Suprapubic skin (tissue), 4 donors: Measurements from ENCODE around the gene CDC25C. TPM values are rescaled to one million over a fixed set of nuclear protein-coding genes. Genes with fewer than 3 reads are reported as not detected.
"Not testable (repeated sequence)": the region's sequence is repeated elsewhere in the genome, so short reads cannot be mapped to it uniquely, and the experiment has no call there.

Experiments
- DNase-seq, 2 donors: peaks; one replicate each; pipeline ENCODE4 v3.0.0-alpha.2; 2019; ENCODE audit warnings: low spot score in 2 of 2
- H3K27ac ChIP-seq: fragments of 200-600 bp; sonication (generic); one replicate; pipeline ENCODE4 v1.5.1; 2019
- H3K27me3 ChIP-seq: fragments of 200-600 bp; sonication (generic); one replicate; pipeline ENCODE4 v1.5.1; 2019
- H3K36me3 ChIP-seq: fragments of 200-600 bp; sonication (generic); one replicate; pipeline ENCODE4 v1.5.1; 2019
- H3K4me1 ChIP-seq: fragments of 200-600 bp; sonication (generic); one replicate; pipeline ENCODE4 v1.5.1; 2019
- H3K4me3 ChIP-seq: fragments of 200-600 bp; sonication (generic); one replicate; pipeline ENCODE4 v1.5.1; 2019; ENCODE audit warnings: mild to moderate bottlenecking
- H3K9me3 ChIP-seq: fragments of 200-600 bp; sonication (generic); one replicate; pipeline ENCODE4 v1.5.1; 2019
- EP300 ChIP-seq: sonication (generic); formaldehyde crosslinking; IDR thresholded peaks from one replicate; pipeline ENCODE4 v1.6.1; 2017; ENCODE audit warnings: antibody characterized with exemption
- POLR2A ChIP-seq, 2 donors: fragments of 450-650 bp; IDR thresholded peaks; one replicate each; pipeline ENCODE4 v1.6.1; 2017; ENCODE audit warnings: antibody characterized with exemption in 2 of 2, mild to moderate bottlenecking in 2 of 2, moderate library complexity in 2 of 2
- POLR2AphosphoS5 ChIP-seq, 3 donors: sonication (generic); formaldehyde crosslinking; IDR thresholded peaks; one replicate each; pipeline ENCODE4 v1.6.1; 2017; ENCODE audit warnings: antibody characterized with exemption in 3 of 3
- WGBS: methylation state at CpG from one replicate; pipeline ENCODE4 v1.1.5; 2018; 5-methylcytosine and 5-hydroxymethylcytosine counted together
- total RNA-seq, 4 donors: library from RNA; depleted of rRNA; stranded (reverse); fragments of >200 nt; gene quantifications; one replicate each; pipeline ENCODE4 v1.1.0, GENCODE V29; 2016
- TF ChIP-seq, protein P1 (sequence below), 2 donors: fragments of 200-600 bp in 1 of 2; fragments of 450-650 bp in 1 of 2; sonication (generic) in 1 of 2; IDR thresholded peaks; one replicate each; pipeline ENCODE4 v1.5.1; 2016 to 2019; ENCODE audit warnings: antibody characterized with exemption in 2 of 2, mild to moderate bottlenecking in 1 of 2, moderate library complexity in 1 of 2

Gene CDC25C
- total RNA-seq, 4 donors from 2014 or later, result 0.38 to 1.6 (median 1.3) TPM

DNA sequence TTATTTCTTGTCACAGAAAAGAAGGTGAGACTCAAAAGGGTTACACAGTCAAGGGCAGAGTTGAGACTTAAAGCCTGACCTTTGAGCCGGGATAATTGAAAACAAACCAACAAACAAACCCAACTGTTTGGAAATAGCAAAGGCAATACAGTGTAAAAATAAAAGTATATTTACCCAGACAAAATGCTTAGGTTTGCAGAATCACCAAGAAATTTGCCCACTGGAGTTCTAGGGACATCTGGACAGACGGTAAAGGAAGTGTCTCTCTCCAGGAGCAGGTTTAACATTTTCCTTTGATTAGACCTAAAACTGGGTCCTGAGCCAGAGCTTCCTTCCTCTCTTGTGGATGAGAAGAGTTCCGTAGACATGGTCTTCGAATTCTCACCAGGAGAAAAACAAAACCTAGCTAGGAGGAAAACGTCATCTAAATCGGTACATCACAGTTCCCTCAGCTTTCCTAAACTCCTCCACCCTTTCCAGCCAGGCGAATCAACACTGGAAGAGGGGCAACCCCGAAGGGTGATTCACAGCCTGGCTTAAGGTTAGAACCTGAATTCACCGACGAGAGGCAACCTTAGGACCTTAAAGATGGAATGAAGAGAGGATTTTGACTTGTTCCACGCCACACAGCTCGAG is 673 bp downstream of the CDC25C start:
- WGBS, result 5% methylated on average over 12 of the region's 12 CpGs
- peaks cover 15% of the 10 kb centered on the region for H3K4me1 ChIP-seq
- DNase-seq, result no peak
- H3K36me3 ChIP-seq, result no peaks in the 10 kb centered on the region
- H3K4me3 ChIP-seq, result peak overlapping the region; percentile 63
- H3K27ac ChIP-seq, result no peak overlapping the region
- TF ChIP-seq POLR2A (IDR thresholded peaks at IDR 0.05), result no peak
- TF ChIP-seq POLR2AphosphoS5 (IDR thresholded peaks at IDR 0.05), result no peak
- TF ChIP-seq, protein P1, sequence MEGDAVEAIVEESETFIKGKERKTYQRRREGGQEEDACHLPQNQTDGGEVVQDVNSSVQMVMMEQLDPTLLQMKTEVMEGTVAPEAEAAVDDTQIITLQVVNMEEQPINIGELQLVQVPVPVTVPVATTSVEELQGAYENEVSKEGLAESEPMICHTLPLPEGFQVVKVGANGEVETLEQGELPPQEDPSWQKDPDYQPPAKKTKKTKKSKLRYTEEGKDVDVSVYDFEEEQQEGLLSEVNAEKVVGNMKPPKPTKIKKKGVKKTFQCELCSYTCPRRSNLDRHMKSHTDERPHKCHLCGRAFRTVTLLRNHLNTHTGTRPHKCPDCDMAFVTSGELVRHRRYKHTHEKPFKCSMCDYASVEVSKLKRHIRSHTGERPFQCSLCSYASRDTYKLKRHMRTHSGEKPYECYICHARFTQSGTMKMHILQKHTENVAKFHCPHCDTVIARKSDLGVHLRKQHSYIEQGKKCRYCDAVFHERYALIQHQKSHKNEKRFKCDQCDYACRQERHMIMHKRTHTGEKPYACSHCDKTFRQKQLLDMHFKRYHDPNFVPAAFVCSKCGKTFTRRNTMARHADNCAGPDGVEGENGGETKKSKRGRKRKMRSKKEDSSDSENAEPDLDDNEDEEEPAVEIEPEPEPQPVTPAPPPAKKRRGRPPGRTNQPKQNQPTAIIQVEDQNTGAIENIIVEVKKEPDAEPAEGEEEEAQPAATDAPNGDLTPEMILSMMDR (IDR thresholded peaks at IDR 0.05), result no peak
- no peak for TF ChIP-seq EP300
- H3K27me3 ChIP-seq, result no peaks in the 10 kb centered on the region
- no peaks in the 10 kb centered on the region for H3K9me3 ChIP-seq

GRCh38 chr5:138318211-138318610 is 13.4 kb downstream of the CDC25C start:
- DNase-seq, result peak in 1 of 2 donors; percentile 4
- H3K4me1 ChIP-seq, H3K36me3 ChIP-seq, H3K27me3 ChIP-seq, H3K9me3 ChIP-seq, H3K4me3 ChIP-seq, H3K27ac ChIP-seq: not testable (repeated sequence)
- WGBS, result 92% methylated on average over 4 of the region's 4 CpGs

GRCh38 chr5:138316355-138316754 is 15.2 kb downstream of the CDC25C start:
- peak in 1 of 2 donors; percentile 50 for DNase-seq
- Histone ChIP-seq H3K4me1 (no peaks in the 10 kb centered on the region), H3K27ac (no peak overlapping the region), H3K9me3 (no peaks in the 10 kb centered on the region), H3K4me3 (no peak overlapping the region), H3K36me3 (no peaks in the 10 kb centered on the region), H3K27me3 (no peaks in the 10 kb centered on the region)
- TF ChIP-seq, protein P1 (IDR thresholded peaks at IDR 0.05), result no peak
- TF ChIP-seq POLR2AphosphoS5 (IDR thresholded peaks at IDR 0.05) (no peak), EP300 (no peak), POLR2A (IDR thresholded peaks at IDR 0.05) (no peak)
- 69% methylated on average over 3 of the region's 3 CpGs for WGBS

- no peaks in the 10 kb centered on the region for H3K36me3 ChIP-seq
- peak in 1 of 2 donors; percentile 62 for DNase-seq
- H3K4me3 ChIP-seq, result no peak overlapping the region
- H3K27ac ChIP-seq, result no peak overlapping the region
- TF ChIP-seq EP300 (no peak), POLR2AphosphoS5 (IDR thresholded peaks at IDR 0.05) (no peak), POLR2A (IDR thresholded peaks at IDR 0.05) (no peak)
- TF ChIP-seq, protein P1 (IDR thresholded peaks at IDR 0.05), result no peak
- no peaks in the 10 kb centered on the region for H3K27me3 ChIP-seq
- H3K4me1 ChIP-seq, result no peaks in the 10 kb centered on the region
- no peaks in the 10 kb centered on the region for H3K9me3 ChIP-seq
- 91% methylated on average over 2 of the region's 7 CpGs for WGBS
Measured at GRCh38 chr5:138315751-138316278, 15.8 kb downstream of the CDC25C start.

DNA sequence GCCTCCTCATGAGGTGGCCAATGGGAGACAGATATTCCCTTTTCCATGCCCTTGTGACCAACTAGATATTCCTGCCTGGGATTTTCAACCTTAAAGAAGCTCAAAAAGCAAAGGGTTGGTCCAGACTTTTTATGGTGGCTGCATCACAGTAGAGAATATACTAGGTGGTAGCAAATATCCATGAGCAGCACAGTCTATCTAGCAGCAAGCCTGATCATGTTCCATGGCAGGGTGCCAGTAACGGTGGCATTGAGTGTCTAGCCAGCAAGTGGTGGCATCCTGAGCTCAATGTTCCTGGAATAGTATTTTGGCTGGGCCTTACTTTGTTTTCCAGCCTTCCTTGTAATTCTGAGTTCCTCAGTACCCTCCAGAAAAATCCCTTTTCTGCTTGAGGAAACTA is 25.8 kb downstream of the CDC25C start:
- Histone ChIP-seq H3K27ac (no peak overlapping the region), H3K27me3 (no peaks in the 10 kb centered on the region), H3K4me3 (no peak overlapping the region), H3K4me1 (no peaks in the 10 kb centered on the region), H3K36me3 (no peaks in the 10 kb centered on the region), H3K9me3 (no peaks in the 10 kb centered on the region)
- DNase-seq, result no peak
- TF ChIP-seq EP300 (no peak), POLR2AphosphoS5 (IDR thresholded peaks at IDR 0.05) (no peak), POLR2A (IDR thresholded peaks at IDR 0.05) (no peak)
- TF ChIP-seq, protein P1 (IDR thresholded peaks at IDR 0.05), result no peak
- WGBS, result 29% methylated on average over 1 of the region's 1 CpG
